DLD1 (cell line): Measurements from ENCODE around the gene NFIC.

Experiments
- in situ Hi-C: cut with HindIII; loops from 2 replicates; pipeline ENCODE4 v1.10.0; 2017; ENCODE audit warnings: low sequenced_read_pairs

Gene NFIC

DNA sequence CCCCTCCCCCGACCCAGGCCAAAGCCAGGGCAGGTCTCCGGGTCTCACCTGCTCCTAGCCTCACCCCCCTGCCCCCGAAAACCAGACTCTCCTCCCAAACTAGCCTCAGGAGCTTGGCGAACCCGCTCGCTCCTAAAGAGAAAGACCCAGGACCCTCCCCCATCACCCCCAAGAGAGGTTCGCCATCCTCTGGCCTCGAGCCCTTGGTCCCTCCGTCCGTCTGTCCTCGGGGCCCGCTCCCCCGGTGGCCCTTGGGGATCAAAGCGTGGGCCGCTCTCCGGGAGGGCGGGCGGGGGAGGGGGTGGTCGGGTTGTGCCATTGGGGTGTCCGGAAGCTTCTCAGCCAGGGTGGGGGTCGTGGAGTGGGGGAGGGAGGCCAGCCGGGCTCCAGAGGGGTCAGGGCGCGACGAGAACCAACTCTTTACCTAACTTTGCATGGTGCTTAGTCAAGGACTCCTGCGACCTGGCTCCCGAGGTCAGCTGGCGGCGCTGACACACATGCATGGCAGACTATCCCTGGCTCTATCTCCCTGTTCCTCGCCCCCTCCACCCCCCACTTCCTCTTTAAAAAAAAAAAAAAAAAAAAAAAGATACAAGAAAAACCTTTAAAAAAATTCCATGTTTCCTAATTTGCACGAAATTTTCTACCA lies 98.3 kb downstream of the NFIC start:
- in situ Hi-C loops, result no loop called here

GRCh38 chr19:3465552-3465951 lies 99.2 kb downstream of the NFIC start:
- in situ Hi-C loops, result no loop called here

GRCh38 chr19:3466635-3467034 lies 100.3 kb downstream of the NFIC start:
- in situ Hi-C loops, result no loop called here

- in situ Hi-C loops, result no loop called here
These were observed 101.2 kb downstream of the NFIC start for GRCh38 chr19:3467437-3468198.

DNA sequence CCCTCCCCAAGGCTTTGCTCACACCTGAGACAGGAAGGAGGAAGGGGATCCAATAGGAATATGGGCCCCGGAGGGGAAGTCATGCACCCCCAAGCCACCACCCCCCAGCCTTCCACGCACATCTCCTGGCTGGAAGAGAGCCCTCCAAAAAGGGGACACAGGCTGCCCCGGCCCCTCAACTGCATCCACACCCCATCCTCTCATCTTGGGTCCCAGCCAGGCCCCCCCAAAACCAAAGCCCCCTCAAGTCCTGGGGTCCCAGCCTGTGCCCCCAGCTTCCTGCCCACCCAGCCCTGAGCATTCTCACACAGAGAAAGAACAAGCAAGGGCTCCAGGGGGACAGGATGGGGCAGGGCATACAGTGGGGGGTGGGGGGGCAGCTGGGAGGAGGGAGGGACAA lies 101.8 kb downstream of the NFIC start:
- in situ Hi-C loops, result no loop called here

DNA sequence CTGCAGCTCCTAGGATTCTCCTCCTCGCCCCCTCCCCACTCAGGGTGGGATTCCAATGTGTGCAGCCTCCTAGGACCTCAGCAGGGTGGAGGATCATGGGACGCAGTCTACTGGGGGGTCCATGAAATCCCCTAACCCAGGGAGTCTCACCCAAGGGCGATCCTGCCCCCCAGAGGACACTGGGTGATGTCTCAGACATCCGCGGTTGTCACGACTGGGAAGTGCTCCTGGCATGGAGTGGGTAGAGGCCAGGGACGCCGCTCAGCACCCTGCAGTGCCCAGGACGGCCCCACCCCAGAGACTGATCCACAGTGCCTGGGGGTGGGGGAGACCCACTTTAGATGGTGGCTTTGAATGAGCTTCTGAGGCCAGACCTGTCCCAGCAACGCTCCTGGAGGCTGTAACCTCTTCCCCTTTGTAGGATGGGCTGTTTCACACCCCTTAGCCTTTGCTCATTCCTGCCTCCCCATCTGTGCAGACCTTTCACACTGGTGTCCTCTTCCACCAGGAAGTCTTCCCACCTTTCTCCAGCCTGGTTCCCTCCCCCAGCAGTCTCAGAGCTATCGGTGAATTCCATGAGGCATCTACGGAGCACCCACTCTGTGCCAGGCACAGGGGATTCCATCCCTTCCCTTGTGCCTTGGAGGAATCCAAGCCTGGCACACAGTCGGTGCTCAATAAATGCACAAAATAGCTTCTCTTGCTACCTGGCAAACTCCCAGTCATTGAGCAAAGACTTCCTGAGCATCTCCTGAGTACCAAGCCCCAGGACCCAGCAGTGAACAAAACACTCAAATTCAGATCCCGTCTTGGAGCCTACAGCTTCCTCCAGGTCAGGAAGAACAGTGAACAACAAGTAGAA lies 103.5 kb downstream of the NFIC start:
- in situ Hi-C loops, result no loop called here

GRCh38 chr19:3470500-3471128 lies 104.2 kb downstream of the NFIC start:
- in situ Hi-C loops, result no loop called here

GRCh38 chr19:3471954-3472655 lies 105.7 kb downstream of the NFIC start:
- in situ Hi-C loops, result no loop called here

GRCh38 chr19:3474010-3474409 lies 107.6 kb downstream of the NFIC start:
- in situ Hi-C loops, result no loop called here

DNA sequence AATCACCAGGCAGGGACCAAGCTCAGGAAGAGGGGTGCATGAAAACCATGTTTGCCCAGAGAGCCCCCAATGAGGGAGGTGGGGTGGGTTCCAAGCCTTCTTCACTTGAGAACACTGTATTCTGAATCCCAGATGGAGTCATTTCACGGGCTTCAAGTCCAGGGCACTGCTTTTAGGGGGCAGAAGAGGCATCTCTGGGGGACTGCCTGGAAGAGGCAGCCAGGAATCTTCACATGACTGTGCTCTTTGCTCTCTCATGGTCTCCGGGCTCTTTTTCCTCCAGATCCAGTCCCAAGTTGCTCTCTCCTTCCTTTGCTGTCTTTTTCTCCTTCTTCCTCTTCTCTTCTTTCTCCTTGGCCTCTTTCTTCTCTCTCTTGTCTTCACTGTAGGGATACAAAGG lies 108.2 kb downstream of the NFIC start:
- in situ Hi-C loops, result no loop called here

DNA sequence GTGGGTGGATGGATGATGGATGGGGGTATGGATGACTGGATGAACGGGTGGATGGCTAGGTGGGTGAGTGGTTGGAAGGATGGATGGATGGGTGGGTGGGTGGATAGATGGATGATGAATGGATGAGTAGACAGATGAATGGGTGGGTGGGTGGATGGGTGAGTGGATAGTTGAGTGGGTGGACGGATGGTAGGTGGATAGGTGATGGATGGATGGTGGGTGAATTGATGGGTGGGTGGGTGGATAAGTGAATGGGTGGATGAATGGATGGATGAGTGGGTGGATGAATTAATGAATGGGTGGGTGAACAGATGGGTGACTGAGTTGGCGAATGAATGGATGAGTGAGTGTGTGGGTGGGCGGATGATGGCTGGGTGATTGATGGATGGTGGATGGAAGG lies 109.1 kb downstream of the NFIC start:
- in situ Hi-C loops, result no loop called here

DNA sequence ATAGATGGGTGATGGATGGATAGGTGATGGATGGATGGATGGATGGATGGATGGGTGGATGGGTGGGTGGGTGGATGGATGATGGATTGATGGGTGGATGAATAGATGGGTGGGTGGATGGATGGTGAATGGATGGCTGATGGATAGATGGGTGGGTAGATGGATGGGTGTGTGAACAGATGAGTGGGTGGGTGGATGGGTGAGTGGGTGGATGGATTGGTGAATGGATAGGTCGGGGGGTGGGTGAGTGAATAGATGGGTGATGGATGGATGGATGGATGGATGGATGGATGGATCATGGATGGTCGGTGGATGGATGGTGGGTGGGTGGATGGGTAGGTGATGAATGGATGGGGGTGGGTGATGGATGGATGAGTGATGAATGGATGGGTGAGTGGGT lies 110.4 kb downstream of the NFIC start:
- in situ Hi-C loops, result no loop called here

DNA sequence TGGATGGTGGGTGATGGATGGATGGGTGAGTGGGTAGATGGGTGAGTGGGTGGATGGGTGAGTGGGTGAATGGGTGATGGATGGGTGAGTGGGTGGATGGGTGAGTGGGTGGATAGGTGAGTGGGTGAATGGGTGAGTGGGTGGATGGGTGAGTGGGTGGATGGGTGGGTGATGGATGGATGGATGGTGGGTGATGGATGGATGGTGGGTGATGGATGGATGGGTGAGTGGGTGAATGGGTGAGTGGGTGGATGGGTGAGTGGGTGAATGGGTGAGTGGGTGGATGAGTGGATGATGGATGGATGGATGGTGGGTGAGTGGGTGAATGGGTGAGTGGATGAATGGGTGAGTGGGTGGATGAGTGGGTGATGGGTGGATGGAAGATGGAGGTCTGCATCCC lies 111.1 kb downstream of the NFIC start:
- in situ Hi-C loops, result no loop called here

- in situ Hi-C loops, result no loop called here
These were observed 111.6 kb downstream of the NFIC start for GRCh38 chr19:3477951-3478350.

DNA sequence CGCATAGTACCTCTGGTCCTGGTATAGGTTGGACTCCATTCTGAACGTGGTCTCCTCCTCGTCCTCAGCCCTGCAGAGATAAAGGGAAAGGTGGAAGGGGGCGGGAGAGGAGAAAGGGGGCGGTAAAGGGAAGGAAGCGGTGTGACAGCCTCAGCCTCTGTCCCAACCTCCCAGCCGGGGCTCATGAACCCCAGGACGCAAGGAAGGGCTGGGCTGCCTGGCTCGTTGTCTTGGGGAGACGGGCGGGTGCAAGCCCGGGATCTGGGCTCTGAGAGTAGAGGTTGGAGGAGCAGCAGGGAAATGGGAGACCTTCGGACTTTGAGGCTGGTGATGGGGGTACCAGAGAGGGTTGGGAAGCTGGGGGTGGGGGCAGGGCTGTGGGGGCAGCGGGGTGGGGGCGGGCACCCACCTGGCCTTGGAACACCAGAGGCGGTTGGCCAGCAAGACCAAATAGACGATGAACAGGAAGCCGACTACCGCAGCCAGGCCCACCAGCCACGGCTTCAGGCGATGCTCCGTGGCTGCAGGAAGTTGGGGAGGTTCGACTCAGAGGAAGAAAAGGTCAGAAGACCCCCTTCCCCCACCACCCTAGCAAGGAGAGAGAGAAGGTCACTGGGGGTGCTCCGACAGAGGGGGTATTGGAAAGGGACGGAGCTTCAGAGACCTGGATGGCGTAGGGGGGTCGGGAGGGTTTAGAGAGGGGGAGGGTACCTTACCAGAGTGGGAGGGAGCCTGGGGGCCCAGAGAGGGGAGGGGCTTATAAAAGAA lies 112.2 kb downstream of the NFIC start:
- in situ Hi-C loops, result no loop called here

- in situ Hi-C loops, result no loop called here
These were observed 112.9 kb downstream of the NFIC start for GRCh38 chr19:3479177-3479833.

GRCh38 chr19:3479834-3480215 lies 113.4 kb downstream of the NFIC start:
- in situ Hi-C loops, result no loop called here

- in situ Hi-C loops, result no loop called here
These were observed 114.2 kb downstream of the NFIC start, which contains the start of gene SMIM24 for GRCh38 chr19:3480383-3481091. TSS of gene SMIM24 (minus strand) at chr19:3480525. CDS start at chr19:3480463, 62 bp downstream.
